Muscle of arm (tissue), 12 donors: ENCODE results near the gene SPTBN2. TPM values are rescaled to one million over a fixed set of nuclear protein-coding genes. Genes with fewer than 3 reads are reported as not detected.
"Not testable (repeated sequence)": the region's sequence is repeated elsewhere in the genome, so short reads cannot be mapped to it uniquely, and the experiment has no call there.

ENCODE experiments used
- DNase-seq: peaks from one replicate; pipeline ENCODE4 v3.0.0-alpha.2; 2013
- polyA plus RNA-seq, 12 donors: library from polyadenylated mRNA; unstranded; fragments of 120-200 nt; gene quantifications; one replicate each; pipeline ENCODE4 v1.2.1, GENCODE V29; 2013; ENCODE audit not compliant: insufficient read length in 12 of 12

Gene SPTBN2
- polyA plus RNA-seq, 12 donors = 8.5 to 33.9 (median 14.9) TPM; not detected in 1

- DNase-seq = not testable (repeated sequence)
Observed at GRCh38 chr11:66639814-66640340, 89.1 kb downstream of the SPTBN2 start.

- DNase-seq = peak; percentile 52
Observed at GRCh38 chr11:66639066-66639813, 89.8 kb downstream of the SPTBN2 start.

GRCh38 chr11:66638177-66639065 is 90.6 kb downstream of the SPTBN2 start, which contains the start of gene RBM4:
Gene RBM4 (plus strand): TSS chr11:66638703. CDS start chr11:66639712, 1,009 bp downstream.
- DNase-seq = peak; percentile 100

- no peak for DNase-seq
Observed at GRCh38 chr11:66637557-66638176, 91.3 kb downstream of the SPTBN2 start.

- DNase-seq = no peak
Observed at GRCh38 chr11:66636411-66636810, 92.6 kb downstream of the SPTBN2 start.

Other genes with a start within 250 kb of the SPTBN2 start
- 10 to 100 TPM in 11 of 12 donors, not detected in 1; 15.5 to 45.8 (median 21.7) TPM for gene DPP3, start 248.8 kb downstream of the SPTBN2 start, polyA plus RNA-seq
- 10 to 100 TPM in 11 of 12 donors, not detected in 1; 15.8 to 34.2 (median 20.8) TPM for gene BBS1, start 218.6 kb downstream of the SPTBN2 start, polyA plus RNA-seq
- 1 to 10 TPM in 11 of 12 donors, not detected in 1; 2.9 to 8.1 (median 4.9) TPM for gene ZDHHC24, start 183.2 kb downstream of the SPTBN2 start, polyA plus RNA-seq
- gene ACTN3, start 182.3 kb downstream of the SPTBN2 start, polyA plus RNA-seq = 100 to 1,000 TPM in 5 of 12 donors, 10 to 100 TPM in 6, not detected in 1; 26.5 to 263 (median 61.4) TPM
- 10 to 100 TPM in 11 of 12 donors, not detected in 1; 23.6 to 41.0 (median 29.6) TPM for gene CTSF, start 160.6 kb downstream of the SPTBN2 start, polyA plus RNA-seq
- gene CCDC87, start 136.2 kb downstream of the SPTBN2 start, polyA plus RNA-seq = under 1 TPM in 9 of 12 donors, not detected in 3; 0.08 to 0.27 (median 0.12) TPM
- gene CCS, start 136.0 kb downstream of the SPTBN2 start, polyA plus RNA-seq = 10 to 100 TPM in 11 of 12 donors, not detected in 1; 23.2 to 49.3 (median 29.5) TPM
- 10 to 100 TPM in 11 of 12 donors, not detected in 1; 32.3 to 55.3 (median 37.4) TPM for gene RBM14, start 112.6 kb downstream of the SPTBN2 start, polyA plus RNA-seq
- 100 to 1,000 TPM in 11 of 12 donors, not detected in 1; 107 to 161 (median 147) TPM for gene RBM4, start 90.5 kb downstream of the SPTBN2 start, polyA plus RNA-seq
- 10 to 100 TPM in 11 of 12 donors, not detected in 1; 29.2 to 54.5 (median 34.5) TPM for gene RBM4B, start 51.3 kb downstream of the SPTBN2 start, polyA plus RNA-seq
- 10 to 100 TPM in 11 of 12 donors, not detected in 1; 11.2 to 29.3 (median 12.6) TPM for gene RCE1, start 114.2 kb upstream of the SPTBN2 start, polyA plus RNA-seq
- gene LRFN4, start 127.8 kb upstream of the SPTBN2 start, polyA plus RNA-seq = 10 to 100 TPM in 11 of 12 donors, not detected in 1; 13.1 to 30.6 (median 15.4) TPM
- gene PC, start 229.2 kb upstream of the SPTBN2 start, polyA plus RNA-seq = 10 to 100 TPM in 10 of 12 donors, 1 to 10 TPM in 1, not detected in 1; 5.3 to 22.8 (median 15.5) TPM
- gene C11orf86, start 246.1 kb upstream of the SPTBN2 start, polyA plus RNA-seq = not detected